ENCODE results near the gene POLE3. TPM values are rescaled to one million over a fixed set of nuclear protein-coding genes. Genes with fewer than 3 reads are reported as not detected.
"Not testable (repeated sequence)": the region's sequence is repeated elsewhere in the genome, so short reads cannot be mapped to it uniquely, and the experiment has no call there.

Gene POLE3, protein sequence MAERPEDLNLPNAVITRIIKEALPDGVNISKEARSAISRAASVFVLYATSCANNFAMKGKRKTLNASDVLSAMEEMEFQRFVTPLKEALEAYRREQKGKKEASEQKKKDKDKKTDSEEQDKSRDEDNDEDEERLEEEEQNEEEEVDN
- total RNA-seq (2014; rRNA removed) = 83.1 and 90.6 TPM in 2 replicates
- 39.2 TPM for polyA plus RNA-seq (2012)

DNA sequence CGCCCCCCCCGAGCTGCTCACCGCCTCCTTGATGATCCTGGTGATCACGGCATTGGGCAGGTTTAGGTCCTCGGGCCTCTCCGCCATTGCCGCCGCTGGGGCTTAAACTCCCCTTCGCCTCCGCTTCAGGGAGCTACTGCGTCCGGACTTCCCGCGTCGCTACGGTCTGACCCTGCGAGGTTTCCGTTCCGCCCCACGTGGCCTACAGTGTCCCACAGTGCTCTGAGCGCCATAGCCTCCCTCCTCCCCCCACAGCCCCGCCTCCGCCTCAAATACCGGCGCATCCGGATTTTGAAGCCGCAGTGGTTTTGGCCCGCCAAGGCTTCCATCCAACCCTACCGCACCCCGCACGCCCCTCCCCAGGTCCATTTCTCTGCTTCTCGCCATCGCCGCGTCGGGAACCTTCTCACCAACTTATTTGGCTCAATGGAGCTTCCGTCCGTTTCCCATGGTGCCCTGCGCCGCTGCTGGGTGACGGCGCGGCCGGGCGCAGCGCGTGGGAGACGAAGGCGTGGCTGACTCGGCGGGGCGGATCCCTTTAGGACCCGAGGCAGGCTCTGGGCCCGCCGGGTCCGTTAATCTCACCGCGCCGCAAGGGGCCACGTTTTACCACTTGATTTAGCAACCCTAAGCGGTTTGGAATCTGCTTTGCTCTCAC, at the start of gene POLE3, which contains the start of gene C9orf43:
Gene POLE3 (minus strand): TSS at position 469 of the 658 bp plus-strand sequence. CDS start 382 bp downstream, at position 87.
Gene C9orf43 (plus strand): TSS at position 541 of the 658 bp plus-strand sequence. CDS start 2,747 bp downstream, outside the sequence.
- DNase-seq (ENCODE audit: low read depth) = peak; percentile 95

DNA sequence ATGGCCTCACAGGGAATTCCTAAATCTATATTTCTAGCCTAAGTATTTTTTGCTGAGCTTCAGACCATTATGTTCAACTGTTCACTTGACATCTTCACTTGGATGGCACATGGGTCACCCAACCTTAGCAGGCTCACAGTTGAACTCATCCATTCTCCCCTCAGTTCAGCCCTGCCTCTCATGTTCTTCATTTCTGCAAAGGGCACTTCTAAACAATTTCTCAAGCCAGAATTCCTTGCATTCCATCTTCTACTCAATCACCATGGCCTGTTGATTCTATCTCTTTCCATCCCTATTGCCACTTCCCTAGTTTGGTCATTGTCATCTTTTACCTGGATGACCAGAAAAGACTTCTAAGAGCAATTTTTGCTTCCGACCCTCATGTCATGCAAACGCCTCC, 45.8 kb upstream of the POLE3 start:
- DNase-seq (ENCODE audit: low read depth) = peak; percentile 11

DNA sequence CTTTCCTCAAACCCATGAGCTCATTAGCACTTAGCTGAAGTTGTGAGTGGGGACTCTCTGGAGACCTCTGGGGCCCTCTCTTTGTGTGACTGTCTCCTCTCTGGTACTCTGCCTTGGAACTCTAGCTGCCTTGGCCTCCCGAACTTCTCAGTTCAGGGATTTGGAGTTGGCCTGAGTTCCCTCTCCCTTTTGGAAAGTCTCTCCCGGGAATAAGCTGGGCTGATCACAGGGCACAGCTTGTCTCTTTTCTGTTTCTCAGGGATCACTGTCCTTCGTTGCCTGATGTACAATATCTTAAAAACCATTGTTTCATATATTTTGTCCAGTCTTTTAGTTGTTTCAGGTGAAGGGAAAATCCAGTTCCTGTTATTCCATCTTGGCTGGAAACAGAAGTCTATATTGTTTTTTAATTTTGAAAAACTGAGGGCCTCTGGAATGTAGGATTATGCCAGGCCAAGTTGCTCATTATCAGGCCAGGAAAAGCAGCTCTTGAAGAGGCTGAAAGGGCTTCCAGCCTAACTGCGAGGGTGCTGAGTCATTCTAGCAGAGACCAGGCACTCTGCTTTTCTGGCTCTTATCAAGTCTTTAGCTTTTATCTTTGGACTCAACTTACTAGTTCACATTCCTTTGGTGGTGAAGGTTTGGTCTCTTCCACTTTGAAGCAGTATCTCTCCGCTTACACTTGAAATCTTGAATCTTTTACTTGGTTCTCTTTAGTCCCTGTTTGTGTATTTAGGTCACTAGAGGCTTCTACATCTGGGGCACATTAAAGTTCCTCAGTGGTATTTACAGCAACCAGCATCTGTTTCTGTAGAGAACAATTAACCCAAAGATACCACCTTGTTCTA, 44.7 kb upstream of the POLE3 start:
- DNase-seq (ENCODE audit: low read depth) = peak; percentile 79

DNA sequence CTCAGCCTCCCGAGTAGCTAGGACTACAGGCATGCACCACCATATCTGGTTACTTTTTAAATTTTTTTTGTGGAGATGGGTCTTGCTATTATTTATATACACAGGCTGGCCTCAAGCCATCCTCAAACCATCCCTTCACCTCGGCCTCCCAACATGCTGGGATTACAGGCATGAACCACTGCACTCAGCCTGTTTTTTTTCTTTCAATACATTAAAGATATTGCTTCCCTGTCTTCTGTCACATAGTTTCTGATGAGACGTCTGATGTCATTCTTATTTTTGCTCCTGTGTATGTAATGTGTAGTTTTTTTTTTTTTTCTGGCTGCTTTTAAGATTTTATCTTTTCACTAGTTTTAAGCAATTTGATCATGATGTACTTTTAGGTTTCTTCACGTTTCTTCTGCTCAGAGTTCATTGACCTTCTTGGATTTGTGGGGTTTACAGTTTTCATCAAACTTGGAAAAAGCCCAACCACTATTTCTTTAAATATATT, 41.7 kb upstream of the POLE3 start:
- no peak for DNase-seq (ENCODE audit: low read depth)

DNA sequence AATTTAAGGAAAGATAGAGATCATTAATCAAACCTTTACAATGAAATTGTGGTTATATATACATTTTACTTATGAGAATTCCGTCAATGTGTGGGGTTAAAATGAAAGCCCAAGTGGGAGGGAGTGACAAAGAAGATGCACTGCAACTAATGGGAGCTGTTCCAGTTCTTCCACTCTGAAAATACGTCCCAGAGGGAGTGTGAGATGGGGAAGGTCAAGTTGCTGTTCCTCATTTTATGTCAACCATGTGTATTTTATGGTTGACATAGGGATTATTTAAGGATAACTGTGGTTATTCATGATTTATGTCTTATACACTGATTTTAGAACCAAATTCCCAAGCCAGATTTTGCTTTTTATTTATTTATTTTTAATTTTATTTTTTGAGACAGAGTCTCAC, 38.9 kb upstream of the POLE3 start:
- no peak for DNase-seq (ENCODE audit: low read depth)

DNA sequence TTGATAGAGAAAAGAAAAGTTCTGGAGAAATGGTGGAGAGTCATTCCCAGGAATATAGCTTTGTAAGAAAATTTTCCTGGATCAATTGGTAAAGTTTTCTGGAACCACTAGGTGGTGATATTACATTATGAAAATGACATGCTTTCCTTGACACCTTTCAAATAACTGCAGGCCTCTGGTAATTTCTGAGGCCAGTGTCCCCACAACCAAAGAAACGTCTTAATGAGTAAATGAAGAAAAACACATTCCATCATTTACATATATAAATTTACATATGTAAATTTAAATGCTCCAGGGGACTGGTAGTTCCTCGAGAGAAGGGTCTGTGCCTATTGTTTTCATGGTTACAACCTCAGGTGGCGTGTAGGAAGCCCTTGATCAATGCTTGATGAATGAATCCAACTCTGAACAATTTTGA, 35.9 kb upstream of the POLE3 start:
- DNase-seq (ENCODE audit: low read depth) = peak; percentile 54

DNA sequence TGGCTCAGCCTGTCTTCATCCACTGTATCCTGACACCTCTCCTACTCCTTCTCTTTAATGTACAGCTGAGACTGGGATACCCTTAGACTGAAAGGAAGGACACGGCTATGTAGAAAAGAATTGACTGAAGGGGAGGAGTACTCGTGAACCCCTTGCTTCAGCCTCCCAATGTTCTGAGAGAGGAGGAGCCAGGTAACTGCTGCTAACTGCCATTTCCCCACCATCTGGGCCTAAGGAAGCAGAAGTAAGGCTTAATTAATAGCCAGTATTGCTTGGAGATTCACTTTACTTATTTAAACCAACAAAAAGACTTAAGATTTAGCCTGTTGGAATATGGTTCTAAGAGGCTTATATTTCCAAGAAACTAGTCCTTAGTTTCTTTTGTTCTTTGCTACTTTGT, 34.3 kb upstream of the POLE3 start:
- no peak for DNase-seq (ENCODE audit: low read depth)

DNA sequence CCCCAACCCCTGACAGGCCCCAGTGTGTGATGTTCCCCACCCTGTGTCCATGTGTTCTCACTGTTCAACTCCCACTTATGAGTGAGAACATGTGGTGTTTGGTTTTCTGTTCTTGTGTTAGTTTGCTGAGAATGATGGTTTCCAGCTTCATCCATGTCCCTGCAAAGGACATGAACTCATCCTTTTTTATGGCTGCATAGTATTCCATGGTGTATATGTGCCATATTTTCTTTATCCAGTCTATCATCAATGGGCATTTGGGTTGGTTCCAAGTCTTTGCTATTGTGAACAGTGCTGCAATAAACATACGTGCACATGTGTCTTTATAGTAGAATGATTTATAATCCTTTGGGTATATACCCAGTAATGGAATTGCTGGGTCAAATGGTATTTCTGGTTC, 27.2 kb upstream of the POLE3 start:
- not testable (repeated sequence) for DNase-seq (ENCODE audit: low read depth)

DNA sequence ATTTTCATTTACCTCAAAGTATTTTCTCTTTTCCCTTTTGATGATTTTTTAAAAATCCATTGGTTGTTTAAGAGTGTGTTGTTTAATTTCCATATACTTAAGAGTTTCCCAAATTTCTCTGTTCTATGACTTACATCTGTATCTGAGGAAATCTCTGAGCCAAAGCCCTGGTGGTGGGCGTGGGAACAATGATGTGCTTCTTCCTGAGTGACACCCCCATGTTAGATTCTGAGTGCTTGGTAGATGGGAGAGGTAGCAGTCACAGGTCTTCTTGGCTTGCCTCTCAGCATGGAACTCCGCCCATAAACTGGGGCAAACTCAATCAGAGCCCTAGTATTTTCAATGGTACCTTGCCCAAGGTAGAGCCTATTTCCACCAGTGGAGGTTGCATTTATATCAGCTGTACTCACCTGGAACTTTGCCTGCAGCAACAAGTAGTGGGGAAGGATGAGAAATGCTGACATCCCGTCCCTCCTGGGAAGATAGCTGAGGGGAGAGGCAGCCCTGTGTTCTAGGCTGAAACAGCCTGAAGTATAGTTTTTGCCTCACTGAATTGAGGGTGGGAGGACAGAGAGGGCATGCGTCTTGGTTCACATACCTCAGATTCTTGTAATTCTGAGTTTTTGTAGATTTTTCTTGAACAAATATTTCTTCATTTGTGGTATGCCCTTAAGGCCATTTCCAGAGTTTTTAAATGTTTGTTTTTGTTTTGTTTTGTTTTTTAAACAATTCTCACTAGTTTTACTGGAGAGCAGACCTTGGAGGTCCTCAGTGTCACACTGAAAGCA, 26.4 kb upstream of the POLE3 start:
- DNase-seq (ENCODE audit: low read depth) = no peak

DNA sequence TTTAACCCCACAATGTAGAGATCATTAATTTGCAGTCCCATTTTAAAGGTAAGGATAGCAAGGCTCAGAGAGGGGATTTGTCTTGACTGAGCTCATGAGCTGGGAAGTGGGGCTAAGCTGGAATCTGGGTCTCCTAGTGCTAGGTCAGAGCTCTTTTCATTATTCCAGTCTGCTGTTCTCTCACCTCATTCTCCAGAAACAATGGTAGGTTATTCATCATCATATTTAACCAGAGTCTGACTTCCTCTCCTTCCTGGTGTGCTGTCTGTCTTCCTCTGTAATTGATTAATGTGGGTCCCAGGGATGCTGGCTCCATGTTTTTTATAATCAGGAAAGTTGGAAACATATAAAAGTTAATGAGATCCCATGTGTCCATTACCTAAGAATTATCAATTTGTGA, 20.7 kb upstream of the POLE3 start:
- no peak for DNase-seq (ENCODE audit: low read depth)

DNA sequence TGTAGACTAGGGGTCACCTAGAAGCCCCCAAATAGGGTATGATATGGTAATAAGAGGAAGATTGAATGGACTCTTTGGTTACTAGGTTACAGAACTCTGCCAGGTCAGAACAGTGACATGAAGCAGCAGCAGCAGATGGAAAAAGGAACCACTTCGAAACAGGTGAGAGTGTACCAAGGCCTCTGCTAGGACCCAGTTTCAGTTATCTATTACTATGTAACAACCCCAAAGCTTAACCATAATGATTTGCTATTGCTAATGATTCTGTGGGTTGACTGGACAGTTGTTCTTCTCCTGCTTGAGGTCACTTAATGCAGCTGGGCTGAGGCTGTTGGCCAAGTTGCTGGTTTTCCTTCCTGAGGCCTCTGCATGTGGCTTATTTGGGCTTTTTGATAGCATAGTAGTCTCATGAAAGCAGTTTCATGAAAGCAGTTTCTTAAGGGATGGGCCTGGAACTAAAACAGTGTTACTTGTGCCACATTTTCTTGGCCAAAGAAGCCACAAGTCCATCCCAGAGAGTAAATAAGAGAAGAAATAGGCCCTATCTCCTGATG, 17.7 kb upstream of the POLE3 start:
- peak; percentile 10 for DNase-seq (ENCODE audit: low read depth)

DNA sequence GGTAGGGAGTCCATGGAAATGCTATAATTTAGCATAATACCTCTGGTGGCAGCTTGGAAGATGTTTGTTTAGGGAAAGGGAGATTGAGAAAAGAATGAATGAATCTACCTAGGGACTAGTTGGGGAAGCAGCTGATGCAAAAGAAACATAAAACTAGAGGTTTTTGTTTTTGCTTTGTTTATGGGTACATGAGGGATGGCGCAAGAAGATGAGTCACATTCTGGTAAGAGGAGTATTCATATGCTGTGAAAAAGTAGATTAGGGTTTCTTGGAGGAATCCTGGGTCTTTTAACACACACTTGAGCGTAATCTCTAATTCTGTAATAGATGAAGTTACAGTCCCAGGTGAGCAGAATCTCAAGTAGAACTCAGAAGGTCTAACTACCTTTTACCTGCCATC, 17.2 kb upstream of the POLE3 start:
- DNase-seq (ENCODE audit: low read depth) = peak; percentile 76

DNA sequence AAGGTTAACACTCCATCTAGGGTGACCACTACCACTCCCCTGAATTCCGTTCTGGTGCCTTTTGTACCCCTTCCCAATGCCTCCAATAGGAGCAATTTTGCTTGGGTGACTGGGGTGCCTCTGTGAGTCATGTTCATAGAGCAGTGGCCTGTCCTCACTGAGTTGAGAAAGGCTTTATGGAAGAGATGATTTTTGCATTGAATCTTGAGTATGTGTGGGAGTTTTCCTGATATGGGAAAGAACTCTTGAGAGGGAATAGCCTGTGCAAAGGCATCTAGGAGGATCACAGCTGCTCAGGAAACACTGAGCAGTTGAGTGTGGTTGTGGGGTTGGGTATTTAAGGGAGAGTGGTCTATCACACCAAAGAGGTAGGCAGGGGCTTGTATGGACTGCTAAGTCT, 16.2 kb upstream of the POLE3 start:
- no peak for DNase-seq (ENCODE audit: low read depth)

DNA sequence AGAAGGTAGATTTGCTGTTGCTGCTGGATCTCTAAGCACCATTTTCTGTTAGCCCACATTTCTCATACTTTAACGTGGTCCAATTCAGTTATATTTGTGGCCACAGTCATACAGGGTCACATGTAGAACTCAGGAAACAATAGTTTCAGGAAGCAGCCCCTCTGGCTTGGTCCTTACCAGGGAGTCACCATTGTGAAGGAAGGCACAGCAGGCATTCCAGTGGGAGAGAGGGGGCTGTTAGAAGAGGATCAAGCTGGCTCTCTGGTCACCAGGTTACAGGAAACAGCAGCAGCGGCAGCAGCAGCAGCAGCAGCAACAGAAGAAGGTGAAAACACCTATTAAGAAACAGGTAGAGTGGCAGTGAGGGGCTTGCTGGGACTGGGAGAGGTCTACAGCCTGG, 14.6 kb upstream of the POLE3 start:
- no peak for DNase-seq (ENCODE audit: low read depth)

DNA sequence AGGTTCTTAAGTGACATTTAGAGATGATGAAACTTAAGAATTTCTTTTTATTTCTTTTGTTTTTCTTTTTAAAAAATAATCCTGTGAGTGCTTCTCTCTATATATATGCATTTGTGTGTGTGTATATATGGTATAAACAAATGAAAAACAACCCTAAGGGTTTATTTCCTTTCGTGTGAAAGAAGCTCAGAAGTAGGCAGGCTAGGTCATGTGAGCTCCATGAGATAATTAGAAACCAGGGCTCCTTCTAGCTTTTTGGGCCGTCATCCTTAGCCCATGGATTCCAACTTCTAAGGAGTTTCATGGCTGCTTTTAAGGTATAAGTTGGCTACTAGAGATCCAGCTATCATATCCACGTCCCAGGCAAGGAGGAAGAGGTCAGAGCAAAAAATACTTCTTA, 11.3 kb upstream of the POLE3 start:
- no peak for DNase-seq (ENCODE audit: low read depth)

DNA sequence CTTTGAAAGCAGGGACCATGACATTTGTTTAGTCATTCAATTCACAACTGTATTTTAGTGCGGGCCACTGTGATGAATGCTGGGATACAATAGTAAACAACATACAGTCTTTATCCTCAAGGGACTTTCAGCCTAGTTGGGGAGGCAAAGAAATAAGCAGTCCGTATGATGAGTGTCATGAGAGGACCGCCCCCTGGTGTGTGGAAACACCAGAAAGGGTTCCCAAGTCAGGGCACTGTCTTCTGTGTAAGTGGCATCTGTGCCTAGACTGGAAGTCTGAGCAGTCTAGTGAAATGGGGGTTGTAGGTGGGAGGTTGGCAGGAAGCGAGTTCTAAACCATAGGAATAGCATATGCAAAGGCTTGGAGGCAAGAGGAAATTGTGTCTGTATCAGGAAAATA, 6.9 kb upstream of the POLE3 start:
- no peak for DNase-seq (ENCODE audit: low read depth)

DNA sequence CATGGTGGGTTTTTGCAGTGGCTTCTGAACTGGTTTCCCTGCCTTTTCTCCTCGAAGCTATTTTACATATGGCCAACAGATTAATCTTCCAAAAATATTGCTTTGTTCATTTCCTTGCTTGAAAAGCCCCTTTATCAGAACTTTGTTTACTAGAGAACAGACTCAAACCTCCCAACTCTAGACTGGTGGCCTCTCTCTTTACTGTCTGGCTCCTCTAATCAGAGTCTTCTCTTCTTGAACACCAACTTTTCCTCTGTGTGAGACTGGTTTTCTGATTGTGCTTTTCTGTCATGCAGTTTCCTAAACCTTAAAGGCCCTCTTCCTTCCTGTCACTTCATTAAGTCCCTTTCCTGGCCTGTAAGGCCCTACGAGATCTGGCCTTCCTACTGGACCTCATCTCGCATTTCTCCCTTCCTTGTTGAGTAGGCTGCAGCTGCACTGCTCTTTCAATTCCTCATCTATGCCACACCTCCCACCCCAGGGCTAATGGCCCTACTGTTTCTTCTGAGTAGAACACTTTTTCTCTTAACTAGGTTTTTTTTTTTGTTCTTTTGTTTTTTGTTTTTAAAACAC, 5.8 kb upstream of the POLE3 start:
- DNase-seq (ENCODE audit: low read depth) = no peak

DNA sequence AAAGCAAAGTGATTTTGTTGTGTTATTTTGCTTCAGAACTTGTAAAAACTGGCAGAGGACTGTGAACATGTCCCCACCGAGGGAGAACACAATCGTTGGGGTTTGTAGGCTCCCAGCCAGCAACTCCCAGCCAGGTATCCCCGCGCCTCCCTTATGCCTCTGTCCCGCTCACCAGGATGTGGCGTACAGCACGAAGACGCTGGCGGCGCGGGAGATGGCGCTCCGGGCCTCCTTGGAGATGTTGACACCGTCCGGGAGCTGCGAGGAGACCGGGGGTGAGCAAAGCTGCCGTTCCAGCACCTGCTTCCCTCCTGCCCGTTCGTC, 630 bp downstream of the POLE3 start:
- no peak for DNase-seq (ENCODE audit: low read depth)

DNA sequence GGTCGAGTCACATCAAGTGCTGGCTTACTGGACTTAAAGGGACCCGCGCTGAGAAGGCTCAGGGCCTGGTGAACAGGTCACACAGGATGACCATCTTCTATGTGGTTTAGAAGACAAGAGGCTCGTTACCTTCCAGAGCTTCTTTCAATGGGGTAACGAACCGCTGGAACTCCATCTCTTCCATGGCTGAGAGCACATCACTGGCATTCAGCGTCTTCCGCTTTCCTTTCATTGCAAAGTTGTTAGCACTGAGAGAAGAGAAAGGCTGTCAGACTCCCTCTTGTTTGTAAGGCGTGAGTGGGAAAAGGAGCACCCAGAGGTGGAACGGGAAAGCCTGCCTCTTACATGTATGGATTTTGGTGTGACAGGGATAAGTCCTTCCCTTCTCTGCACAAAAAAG, 994 bp downstream of the POLE3 start:
- no peak for DNase-seq (ENCODE audit: low read depth)

DNA sequence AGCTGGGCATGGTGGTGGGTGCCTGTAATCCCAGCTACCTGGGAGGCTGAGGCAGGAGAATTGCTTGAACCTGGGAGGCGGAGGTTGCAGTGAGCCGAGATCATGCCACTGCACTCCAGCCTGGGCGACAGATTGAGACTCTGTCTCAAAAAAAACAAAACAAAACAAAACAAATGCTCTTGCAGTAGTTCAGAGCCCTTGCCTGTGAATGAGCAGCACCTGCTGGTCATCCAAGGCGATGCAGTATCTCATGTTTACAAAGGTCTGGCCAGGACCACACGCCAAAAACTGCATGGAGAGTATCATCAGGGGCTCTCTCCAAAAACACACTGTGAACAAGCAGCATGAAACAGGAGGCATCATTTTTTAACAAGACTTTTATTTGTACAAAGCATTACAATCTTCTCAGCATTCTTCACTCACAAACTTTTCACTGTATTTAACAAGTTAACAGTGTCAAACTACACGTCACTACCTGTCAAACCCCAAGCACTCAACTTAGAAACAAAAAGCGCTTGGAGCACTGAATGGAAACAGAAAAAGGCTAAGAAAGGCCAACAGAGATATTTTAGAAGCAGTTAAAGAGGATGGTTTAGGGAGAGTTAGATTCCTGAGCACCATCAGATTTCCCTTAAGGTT, 3.5 kb downstream of the POLE3 start:
- peak; percentile 69 for DNase-seq (ENCODE audit: low read depth)

DNA sequence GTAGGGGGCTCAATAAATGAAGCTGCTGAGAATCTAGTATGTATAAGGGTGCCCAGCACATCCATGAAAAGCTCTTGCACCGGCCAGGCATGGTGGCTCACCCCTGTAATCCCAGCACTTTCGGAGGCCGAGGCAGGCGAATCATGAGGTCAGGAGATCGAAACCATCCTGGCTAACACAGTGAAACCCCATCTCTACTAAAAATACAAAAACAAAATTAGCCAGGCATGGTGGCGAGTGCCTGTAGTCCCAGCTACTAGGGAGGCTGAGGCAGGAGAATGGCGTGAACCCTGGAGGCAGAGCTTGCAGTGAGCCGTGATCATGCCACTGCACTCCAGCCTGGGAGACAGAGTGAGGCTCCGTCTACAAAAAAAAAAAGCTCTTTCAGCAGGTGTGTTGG, 4.1 kb downstream of the POLE3 start:
- not testable (repeated sequence) for DNase-seq (ENCODE audit: low read depth)

Data from LHCN-M2 (cell line).